ENCODE measurements around the gene HOXD1. TPM values are rescaled to one million over a fixed set of nuclear protein-coding genes. Genes with fewer than 3 reads are reported as not detected.

The HOXD1 gene
- total RNA-seq, 4 donors from 2014 or later: 0.23 to 0.55 (median 0.27) TPM; not detected in 1

GRCh38 chr2:176177580-176178037, 10.9 kb upstream of the HOXD1 start:
- intact Hi-C loops (cut with DNase I; ENCODE audit: low total_unique reads): no loop called here
- H3K4me3 ChIP-seq (ENCODE audit: low read depth, poor library complexity, severe bottlenecking): no peak overlapping the region
- 27 to 42% methylated on average over 9 to 12 of the region's 12 CpGs for WGBS, 2 donors
- peak in 1 of 2 donors; percentile 56 for DNase-seq (ENCODE audit: low spot score in 2 of 2)
- TF ChIP-seq POLR2A (IDR thresholded peaks at IDR 0.05) (no peak), CTCF (IDR thresholded peaks at IDR 0.05) (no peak)

- peak in 1 of 2 donors; percentile 82 for DNase-seq (ENCODE audit: low spot score in 2 of 2)
- 3 to 7% methylated on average over 29 to 48 of the region's 68 CpGs for WGBS, 2 donors
- no peak overlapping the region for H3K4me3 ChIP-seq (ENCODE audit: low read depth, poor library complexity, severe bottlenecking)
- TF ChIP-seq CTCF (IDR thresholded peaks at IDR 0.05) (no peak), POLR2A (IDR thresholded peaks at IDR 0.05) (no peak)
- intact Hi-C loops (cut with DNase I; ENCODE audit: low total_unique reads): no loop called here
Observed at GRCh38 chr2:176178038-176178756, 10.3 kb upstream of the HOXD1 start.

- DNase-seq (ENCODE audit: low spot score in 2 of 2): no peak
- WGBS, 2 donors: 20 to 23% methylated on average over 7 of the region's 7 CpGs
- intact Hi-C loops (cut with DNase I; ENCODE audit: low total_unique reads): no loop called here
- no peak overlapping the region for H3K4me3 ChIP-seq (ENCODE audit: low read depth, poor library complexity, severe bottlenecking)
- no peak for TF ChIP-seq CTCF (IDR thresholded peaks at IDR 0.05)
- no peak for TF ChIP-seq POLR2A (IDR thresholded peaks at IDR 0.05)
Observed at GRCh38 chr2:176178757-176179295, 9.6 kb upstream of the HOXD1 start.

GRCh38 chr2:176181551-176181950, 6.9 kb upstream of the HOXD1 start:
- DNase-seq (ENCODE audit: low spot score in 2 of 2): peak in 1 of 2 donors; percentile 42
- intact Hi-C loops (cut with DNase I; ENCODE audit: low total_unique reads): no loop called here
- WGBS, 2 donors: 73 to 80% methylated on average over 3 of the region's 3 CpGs
- TF ChIP-seq POLR2A (IDR thresholded peaks at IDR 0.05) (no peak), CTCF (IDR thresholded peaks at IDR 0.05) (no peak)
- H3K4me3 ChIP-seq (ENCODE audit: low read depth, poor library complexity, severe bottlenecking): no peak overlapping the region

- H3K4me3 ChIP-seq (ENCODE audit: low read depth, poor library complexity, severe bottlenecking): no peak overlapping the region
- WGBS, 2 donors: 86 to 88% methylated on average over 3 of the region's 3 CpGs
- peak in 1 of 2 donors; percentile 54 for DNase-seq (ENCODE audit: low spot score in 2 of 2)
- TF ChIP-seq CTCF (IDR thresholded peaks at IDR 0.05): no peak
- no peak for TF ChIP-seq POLR2A (IDR thresholded peaks at IDR 0.05)
- intact Hi-C loops (cut with DNase I; ENCODE audit: low total_unique reads): no loop called here
Observed at GRCh38 chr2:176182671-176183070, 5.8 kb upstream of the HOXD1 start.
